ENCODE data around the gene TCERG1L.
"Not testable (repeated sequence)": the region's sequence is repeated elsewhere in the genome, so short reads cannot be mapped to it uniquely, and the experiment has no call there.

TCERG1L gene

GRCh38 chr10:131085091-131085860 is 226.2 kb downstream of the TCERG1L start:
- DNase-seq (ENCODE audit: low read depth), result no peak

- no peak for DNase-seq (ENCODE audit: low read depth)
These were observed 226.8 kb downstream of the TCERG1L start for GRCh38 chr10:131084791-131085090.

- DNase-seq (ENCODE audit: low read depth), result no peak
These were observed 227.4 kb downstream of the TCERG1L start for GRCh38 chr10:131083915-131084790.

- no peak for DNase-seq (ENCODE audit: low read depth)
These were observed 228.5 kb downstream of the TCERG1L start for GRCh38 chr10:131082991-131083481.

GRCh38 chr10:131082201-131082850 is 229.2 kb downstream of the TCERG1L start:
- no peak for DNase-seq (ENCODE audit: low read depth)

GRCh38 chr10:131081786-131082185 is 229.7 kb downstream of the TCERG1L start:
- DNase-seq (ENCODE audit: low read depth), result no peak

GRCh38 chr10:131081376-131081775 is 230.1 kb downstream of the TCERG1L start:
- no peak for DNase-seq (ENCODE audit: low read depth)

- no peak for DNase-seq (ENCODE audit: low read depth)
These were observed 230.9 kb downstream of the TCERG1L start for GRCh38 chr10:131080571-131080970.

- DNase-seq (ENCODE audit: low read depth), result no peak
These were observed 232.2 kb downstream of the TCERG1L start for GRCh38 chr10:131079314-131079713.

GRCh38 chr10:131078882-131079280 is 232.6 kb downstream of the TCERG1L start:
- not testable (repeated sequence) for DNase-seq (ENCODE audit: low read depth)

- no peak for DNase-seq (ENCODE audit: low read depth)
These were observed 233.2 kb downstream of the TCERG1L start for GRCh38 chr10:131078131-131078881.

- DNase-seq (ENCODE audit: low read depth), result no peak
These were observed 233.8 kb downstream of the TCERG1L start for GRCh38 chr10:131077724-131078123.

- no peak for DNase-seq (ENCODE audit: low read depth)
These were observed 234.5 kb downstream of the TCERG1L start for GRCh38 chr10:131077031-131077430.

- DNase-seq (ENCODE audit: low read depth), result no peak
These were observed 235.2 kb downstream of the TCERG1L start for GRCh38 chr10:131076356-131076755.

- DNase-seq (ENCODE audit: low read depth), result no peak
These were observed 236.2 kb downstream of the TCERG1L start for GRCh38 chr10:131075218-131075770.

- no peak for DNase-seq (ENCODE audit: low read depth)
These were observed 236.8 kb downstream of the TCERG1L start for GRCh38 chr10:131074682-131075081.

- no peak for DNase-seq (ENCODE audit: low read depth)
These were observed 238.0 kb downstream of the TCERG1L start for GRCh38 chr10:131073469-131074035.

- DNase-seq (ENCODE audit: low read depth), result no peak
These were observed 238.7 kb downstream of the TCERG1L start for GRCh38 chr10:131072651-131073468.

GRCh38 chr10:131071721-131072120 is 239.8 kb downstream of the TCERG1L start:
- DNase-seq (ENCODE audit: low read depth), result no peak

- DNase-seq (ENCODE audit: low read depth), result no peak
These were observed 240.7 kb downstream of the TCERG1L start for GRCh38 chr10:131070856-131071255.

All from fibroblast of the conjunctiva (primary cell).